KMS-11 (cell line): ENCODE results near the gene STRBP.

ENCODE experiments used
- H2AFZ ChIP-seq: fragments of 200-600 bp; sonication (generic); 2 replicates; pipeline ENCODE4 v1.6.1; 2016; ENCODE audit warnings: antibody characterized with exemption, mixed run types, low read depth
- H3K27ac ChIP-seq: fragments of 200-600 bp; sonication (generic); 2 replicates; pipeline ENCODE4 v1.6.1; 2016; ENCODE audit warnings: mild to moderate bottlenecking, mixed run types
- H3K27me3 ChIP-seq: fragments of 200-600 bp; sonication (generic); 2 replicates; pipeline ENCODE4 v1.6.1; 2017; ENCODE audit warnings: mild to moderate bottlenecking, low read depth, mixed run types, moderate library complexity; ENCODE audit not compliant: insufficient read depth
- H3K36me3 ChIP-seq: fragments of 200-600 bp; sonication (generic); 2 replicates; pipeline ENCODE4 v1.6.1; 2017; ENCODE audit warnings: mild to moderate bottlenecking, mixed run types; ENCODE audit not compliant: insufficient read depth
- H3K4me1 ChIP-seq: fragments of 200-600 bp; sonication (generic); 2 replicates; pipeline ENCODE4 v1.6.1; 2016; ENCODE audit warnings: mild to moderate bottlenecking, low read depth, mixed run types; ENCODE audit not compliant: poor library complexity, severe bottlenecking
- H3K4me2 ChIP-seq: fragments of 200-600 bp; sonication (generic); 2 replicates; pipeline ENCODE4 v1.7.0; 2016; ENCODE audit warnings: mild to moderate bottlenecking, mixed run types
- H3K4me3 ChIP-seq: fragments of 200-600 bp; sonication (generic); IDR thresholded peaks from 2 replicates; pipeline ENCODE4 v1.6.1; 2017; ENCODE audit warnings: low read depth, low read length, mixed read lengths; ENCODE audit not compliant: insufficient read depth
- H3K79me2 ChIP-seq: fragments of 200-600 bp; sonication (generic); 2 replicates; pipeline ENCODE4 v1.6.1; 2016; ENCODE audit warnings: low read depth, mixed run types; ENCODE audit not compliant: insufficient read depth
- H3K9ac ChIP-seq: fragments of 200-600 bp; sonication (generic); 2 replicates; pipeline ENCODE4 v1.6.1; 2016; ENCODE audit warnings: mild to moderate bottlenecking, mixed run types
- H4K20me1 ChIP-seq: fragments of 200-600 bp; sonication (generic); 2 replicates; pipeline ENCODE4 v1.6.1; 2016; ENCODE audit warnings: mild to moderate bottlenecking, mixed run types; ENCODE audit not compliant: insufficient read depth
- TF ChIP-seq, protein P1 (sequence below): fragments of 200-600 bp; sonication (generic); conservative IDR thresholded peaks from 2 replicates; pipeline ENCODE4 v1.6.1; 2017; ENCODE audit warnings: low read depth, mild to moderate bottlenecking, antibody characterized with exemption, low read length, moderate library complexity, mixed read lengths

Gene STRBP

GRCh38 chr9:123174079-123174478 is 94.3 kb downstream of the STRBP start:
- H3K4me2 ChIP-seq, result peak overlapping the region; percentile 64
- no peaks in the 10 kb centered on the region for H3K79me2 ChIP-seq
- H3K27me3 ChIP-seq, result no peaks in the 10 kb centered on the region
- H3K4me1 ChIP-seq, result peaks cover 95% of the 10 kb centered on the region
- no peak overlapping the region for H2AFZ ChIP-seq
- H3K9ac ChIP-seq, result peak overlapping the region; percentile 15; the same call in 1 of the 2 replicates
- TF ChIP-seq, protein P1, sequence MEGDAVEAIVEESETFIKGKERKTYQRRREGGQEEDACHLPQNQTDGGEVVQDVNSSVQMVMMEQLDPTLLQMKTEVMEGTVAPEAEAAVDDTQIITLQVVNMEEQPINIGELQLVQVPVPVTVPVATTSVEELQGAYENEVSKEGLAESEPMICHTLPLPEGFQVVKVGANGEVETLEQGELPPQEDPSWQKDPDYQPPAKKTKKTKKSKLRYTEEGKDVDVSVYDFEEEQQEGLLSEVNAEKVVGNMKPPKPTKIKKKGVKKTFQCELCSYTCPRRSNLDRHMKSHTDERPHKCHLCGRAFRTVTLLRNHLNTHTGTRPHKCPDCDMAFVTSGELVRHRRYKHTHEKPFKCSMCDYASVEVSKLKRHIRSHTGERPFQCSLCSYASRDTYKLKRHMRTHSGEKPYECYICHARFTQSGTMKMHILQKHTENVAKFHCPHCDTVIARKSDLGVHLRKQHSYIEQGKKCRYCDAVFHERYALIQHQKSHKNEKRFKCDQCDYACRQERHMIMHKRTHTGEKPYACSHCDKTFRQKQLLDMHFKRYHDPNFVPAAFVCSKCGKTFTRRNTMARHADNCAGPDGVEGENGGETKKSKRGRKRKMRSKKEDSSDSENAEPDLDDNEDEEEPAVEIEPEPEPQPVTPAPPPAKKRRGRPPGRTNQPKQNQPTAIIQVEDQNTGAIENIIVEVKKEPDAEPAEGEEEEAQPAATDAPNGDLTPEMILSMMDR, result no peak
- no peak overlapping the region for H3K4me3 ChIP-seq
- H4K20me1 ChIP-seq, result no peaks in the 10 kb centered on the region
- peak overlapping the region; percentile 72 for H3K27ac ChIP-seq
- no peaks in the 10 kb centered on the region for H3K36me3 ChIP-seq

- no peaks in the 10 kb centered on the region for H4K20me1 ChIP-seq
- peaks cover 65% of the 10 kb centered on the region for H3K4me1 ChIP-seq
- H3K36me3 ChIP-seq, result no peaks in the 10 kb centered on the region
- H3K27me3 ChIP-seq, result no peaks in the 10 kb centered on the region
- no peaks in the 10 kb centered on the region for H3K79me2 ChIP-seq
- no peak overlapping the region for H3K9ac ChIP-seq
- H3K4me3 ChIP-seq, result no peak overlapping the region
- TF ChIP-seq, protein P1, result no peak
- H2AFZ ChIP-seq, result no peak overlapping the region
- H3K4me2 ChIP-seq, result peak overlapping the region; percentile 57
- peak overlapping the region; percentile 26; the same call in 1 of the 2 replicates for H3K27ac ChIP-seq
Observed at GRCh38 chr9:123169926-123170325, 98.5 kb downstream of the STRBP start.

- TF ChIP-seq, protein P1, result no peak
- Histone ChIP-seq H3K27ac (no peak overlapping the region), H3K4me2 (peak overlapping the region; percentile 17; the same call in 1 of the 2 replicates), H3K4me3 (no peak overlapping the region), H3K4me1 (peaks cover 59% of the 10 kb centered on the region), H3K79me2 (no peaks in the 10 kb centered on the region), H3K9ac (no peak overlapping the region), H3K27me3 (no peaks in the 10 kb centered on the region), H4K20me1 (no peaks in the 10 kb centered on the region), H3K36me3 (no peaks in the 10 kb centered on the region), H2AFZ (no peak overlapping the region)
Observed at GRCh38 chr9:123168586-123168985, 99.8 kb downstream of the STRBP start.

DNA sequence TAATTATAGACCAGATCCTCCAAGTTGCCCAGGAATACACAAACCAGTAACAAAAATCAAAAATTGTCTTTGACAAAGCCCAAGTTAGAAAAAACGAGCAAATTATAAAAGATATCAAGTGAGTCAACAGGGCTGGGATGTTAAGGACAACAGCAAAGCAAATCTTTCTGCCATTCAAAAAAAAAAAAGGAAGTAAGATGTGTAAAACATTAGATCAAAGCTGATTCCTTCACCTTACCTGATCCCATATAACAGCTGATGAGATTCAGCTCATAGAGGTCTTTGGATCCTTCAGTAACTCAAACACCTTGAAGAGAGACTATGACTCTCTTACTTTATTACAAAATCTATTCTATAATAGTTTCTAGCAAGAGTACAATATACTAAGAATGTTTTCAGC is 100.9 kb downstream of the STRBP start:
- no peak overlapping the region for H3K4me2 ChIP-seq
- peaks cover 47% of the 10 kb centered on the region for H3K4me1 ChIP-seq
- no peaks in the 10 kb centered on the region for H3K36me3 ChIP-seq
- H3K79me2 ChIP-seq, result no peaks in the 10 kb centered on the region
- no peaks in the 10 kb centered on the region for H3K27me3 ChIP-seq
- TF ChIP-seq, protein P1, result no peak
- H4K20me1 ChIP-seq, result no peaks in the 10 kb centered on the region
- no peak overlapping the region for H3K9ac ChIP-seq
- no peak overlapping the region for H2AFZ ChIP-seq
- no peak overlapping the region for H3K27ac ChIP-seq
- no peak overlapping the region for H3K4me3 ChIP-seq

DNA sequence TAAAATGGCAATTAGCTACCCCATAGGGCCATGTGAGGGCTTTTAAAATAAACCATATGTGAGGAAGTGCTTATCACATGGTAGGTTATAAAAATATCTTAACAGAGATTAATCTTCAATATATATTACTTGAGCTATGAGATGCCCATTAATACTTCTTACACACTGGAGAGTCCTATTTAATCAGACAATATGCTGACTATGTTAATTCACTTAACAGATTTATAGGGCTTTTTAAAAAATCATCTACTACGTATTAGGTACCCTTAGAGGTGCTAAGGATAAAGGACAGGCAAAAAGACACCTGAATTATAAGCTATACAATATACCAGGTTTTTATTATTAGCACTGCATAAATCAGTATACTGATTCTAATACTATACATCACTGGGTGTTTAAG is 102.6 kb downstream of the STRBP start:
- no peaks in the 10 kb centered on the region for H3K27me3 ChIP-seq
- H3K36me3 ChIP-seq, result no peaks in the 10 kb centered on the region
- no peak overlapping the region for H3K9ac ChIP-seq
- H2AFZ ChIP-seq, result no peak overlapping the region
- no peak overlapping the region for H3K4me2 ChIP-seq
- TF ChIP-seq, protein P1, result no peak
- H3K4me3 ChIP-seq, result no peak overlapping the region
- no peaks in the 10 kb centered on the region for H4K20me1 ChIP-seq
- no peaks in the 10 kb centered on the region for H3K79me2 ChIP-seq
- H3K27ac ChIP-seq, result no peak overlapping the region
- peaks cover 38% of the 10 kb centered on the region for H3K4me1 ChIP-seq
